ENCODE data around the gene RALGDS. TPM values are rescaled to one million over a fixed set of nuclear protein-coding genes. Genes with fewer than 3 reads are reported as not detected.

The RALGDS gene
- total and polyA plus RNA-seq, 2 of the 13 experiments (the other 11 are each of a cell fraction or from before 2014, with no cell fraction given), result 12.9 to 25.5 TPM

GRCh38 chr9:133141833-133142595 is 21.0 kb upstream of the RALGDS start:
- H3K9ac ChIP-seq (ENCODE audit: insufficient read depth, low read depth, low read length), result no peak overlapping the region
- H3K4me2 ChIP-seq (ENCODE audit: low read depth, low read length), result no peak overlapping the region
- POLR2A ChIA-PET, result no interaction called here
- H3K4me3 ChIP-seq (replicated peaks in 1 of 3; ENCODE audit: insufficient read depth in 1 of 3, low read depth in 2 of 3, low read length in 3 of 3), result no peak overlapping the region
- no peak overlapping the region for H2AFZ ChIP-seq (ENCODE audit: low read length)
- no peak for DNase-seq (ENCODE audit: low spot score)
- H3K27me3 ChIP-seq (ENCODE audit: control insufficient read depth in 1 of 2, insufficient read depth in 2 of 2, low read length in 2 of 2), result no peaks in the 10 kb centered on the region
- intact Hi-C loops (cut with micrococcal nuclease; ENCODE audit: unreplicated experiment), result no loop called here
- TF ChIP-seq NFRKB (IDR thresholded peaks at IDR 0.05) (no peak), RBFOX2 (IDR thresholded peaks at IDR 0.05; ENCODE audit: low read depth, low read length) (no peak), POLR2A (IDR thresholded peaks at IDR 0.05; ENCODE audit: insufficient read depth in 1 of 2, low read depth in 2 of 2, low read length in 2 of 2) (no peak), E2F5 (CRISPR knock-in tag; conservative IDR thresholded peaks at IDR 0.05) (no peak), ZBTB3 (CRISPR knock-in tag; IDR thresholded peaks at IDR 0.05; ENCODE audit: borderline replicate concordance, low read depth) (no peak), MAFF (IDR thresholded peaks at IDR 0.05; ENCODE audit: low read depth, low read length) (no peak), FOXM1 (CRISPR knock-in tag; IDR thresholded peaks at IDR 0.05) (no peak), KDM1A (CRISPR knock-in tag; IDR thresholded peaks at IDR 0.05) (no peak), ZFP1 (CRISPR knock-in tag; IDR thresholded peaks at IDR 0.05) (no peak), THRA (CRISPR knock-in tag; IDR thresholded peaks at IDR 0.05; ENCODE audit: borderline replicate concordance) (no peak), RXRB (CRISPR knock-in tag; IDR thresholded peaks at IDR 0.05; ENCODE audit: borderline replicate concordance) (no peak)
- ATAC-seq, result no peak
- FAIRE-seq, result no peak
- peaks cover 2% of the 10 kb centered on the region for H3K79me2 ChIP-seq (ENCODE audit: insufficient read depth, low read length)
- 100% methylated on average over 6 of the region's 16 CpGs for WGBS (ENCODE audit: low lambda C conversion rate)
- no peaks in the 10 kb centered on the region for H3K9me3 ChIP-seq (ENCODE audit: low read length)
- no peaks in the 10 kb centered on the region for H3K36me3 ChIP-seq (replicated peaks in 1 of 2; ENCODE audit: control insufficient read depth in 1 of 2, insufficient read depth in 2 of 2, low read length in 2 of 2)
- peaks cover 57% of the 10 kb centered on the region for H3K4me1 ChIP-seq (ENCODE audit: insufficient read depth, low read length)
- H4K20me1 ChIP-seq (ENCODE audit: insufficient read depth, low read length), result peaks cover 7% of the 10 kb centered on the region; the same call in 1 of the 2 replicates
- H3K27ac ChIP-seq (ENCODE audit: extremely low read length, insufficient read depth, low read length), result no peak overlapping the region
- CTCF ChIA-PET (ENCODE audit: low intra/inter-chr PET ratio, low total read pairs), result no interaction called here
- in situ Hi-C loops (cut with HindIII; ENCODE audit: extremely low pct_ligation_motif_present, low pct_unique_long_range_greater_than_20kb), result loop anchor here (10.0 kb wide), 1 partner anchor 97 kb away; no protein-coding TSS in a partner anchor
- no TSS peak for BruUV-seq (replicated peaks)
